ENCODE data around the gene SULT1C4. TPM values are rescaled to one million over a fixed set of nuclear protein-coding genes. Genes with fewer than 3 reads are reported as not detected.

The SULT1C4 gene
- total RNA-seq, 1 donor: not detected

GRCh38 chr2:108346827-108347226 is 30.9 kb upstream of the SULT1C4 start:
- no peaks in the 10 kb centered on the region for H3K9me3 ChIP-seq (ENCODE audit: low read depth, low read length)
- no peaks in the 10 kb centered on the region for H3K79me2 ChIP-seq (ENCODE audit: insufficient read depth, low read length)
- H3K4me1 ChIP-seq (ENCODE audit: insufficient read depth, low read length): no peaks in the 10 kb centered on the region
- H2AFZ ChIP-seq (ENCODE audit: low read length): no peak overlapping the region
- H3K27me3 ChIP-seq (ENCODE audit: insufficient read depth, low read length): no peaks in the 10 kb centered on the region
- DNase-seq (ENCODE audit: insufficient read length, low spot score, missing footprints): no peak
- no peak for TF ChIP-seq CTCF (IDR thresholded peaks at IDR 0.05; ENCODE audit: extremely low read depth, low read depth, low read length)
- no peak overlapping the region for H3K4me2 ChIP-seq (ENCODE audit: insufficient read depth, low read length)
- no peak overlapping the region for H3K4me3 ChIP-seq (ENCODE audit: insufficient read depth, low read length)
- no peak overlapping the region for H3K27ac ChIP-seq (ENCODE audit: low read depth, low read length)
- H4K20me1 ChIP-seq (ENCODE audit: insufficient read depth, low read length): no peaks in the 10 kb centered on the region
- H3K36me3 ChIP-seq (ENCODE audit: insufficient read depth, low read length): no peaks in the 10 kb centered on the region

GRCh38 chr2:108347786-108348185 is 30.0 kb upstream of the SULT1C4 start:
- Histone ChIP-seq H3K27ac (ENCODE audit: low read depth, low read length) (no peak overlapping the region), H2AFZ (ENCODE audit: low read length) (no peak overlapping the region), H3K4me1 (ENCODE audit: insufficient read depth, low read length) (no peaks in the 10 kb centered on the region), H3K4me2 (ENCODE audit: insufficient read depth, low read length) (no peak overlapping the region), H4K20me1 (ENCODE audit: insufficient read depth, low read length) (no peaks in the 10 kb centered on the region), H3K27me3 (ENCODE audit: insufficient read depth, low read length) (no peaks in the 10 kb centered on the region), H3K4me3 (ENCODE audit: insufficient read depth, low read length) (no peak overlapping the region), H3K79me2 (ENCODE audit: insufficient read depth, low read length) (no peaks in the 10 kb centered on the region), H3K9me3 (ENCODE audit: low read depth, low read length) (no peaks in the 10 kb centered on the region), H3K36me3 (ENCODE audit: insufficient read depth, low read length) (no peaks in the 10 kb centered on the region)
- no peak for DNase-seq (ENCODE audit: insufficient read length, low spot score, missing footprints)
- no peak for TF ChIP-seq CTCF (IDR thresholded peaks at IDR 0.05; ENCODE audit: extremely low read depth, low read depth, low read length)

GRCh38 chr2:108348816-108349570 is 28.8 kb upstream of the SULT1C4 start:
- H3K27ac ChIP-seq (ENCODE audit: low read depth, low read length): no peak overlapping the region
- no peak overlapping the region for H3K4me3 ChIP-seq (ENCODE audit: insufficient read depth, low read length)
- H3K27me3 ChIP-seq (ENCODE audit: insufficient read depth, low read length): no peaks in the 10 kb centered on the region
- no peaks in the 10 kb centered on the region for H3K9me3 ChIP-seq (ENCODE audit: low read depth, low read length)
- no peaks in the 10 kb centered on the region for H4K20me1 ChIP-seq (ENCODE audit: insufficient read depth, low read length)
- no peak for DNase-seq (ENCODE audit: insufficient read length, low spot score, missing footprints)
- H3K4me1 ChIP-seq (ENCODE audit: insufficient read depth, low read length): no peaks in the 10 kb centered on the region
- H2AFZ ChIP-seq (ENCODE audit: low read length): no peak overlapping the region
- no peaks in the 10 kb centered on the region for H3K79me2 ChIP-seq (ENCODE audit: insufficient read depth, low read length)
- no peak for TF ChIP-seq CTCF (IDR thresholded peaks at IDR 0.05; ENCODE audit: extremely low read depth, low read depth, low read length)
- no peaks in the 10 kb centered on the region for H3K36me3 ChIP-seq (ENCODE audit: insufficient read depth, low read length)
- no peak overlapping the region for H3K4me2 ChIP-seq (ENCODE audit: insufficient read depth, low read length)

- no peak for TF ChIP-seq CTCF (IDR thresholded peaks at IDR 0.05; ENCODE audit: extremely low read depth, low read depth, low read length)
Measured at GRCh38 chr2:108349571-108349928, 28.2 kb upstream of the SULT1C4 start.

More at GRCh38 chr2:108349571-108349928, 28.2 kb upstream of the SULT1C4 start:
- Histone ChIP-seq H2AFZ (ENCODE audit: low read length) (no peak overlapping the region), H3K36me3 (ENCODE audit: insufficient read depth, low read length) (no peaks in the 10 kb centered on the region), H4K20me1 (ENCODE audit: insufficient read depth, low read length) (no peaks in the 10 kb centered on the region), H3K79me2 (ENCODE audit: insufficient read depth, low read length) (no peaks in the 10 kb centered on the region), H3K27me3 (ENCODE audit: insufficient read depth, low read length) (no peaks in the 10 kb centered on the region), H3K9me3 (ENCODE audit: low read depth, low read length) (no peaks in the 10 kb centered on the region), H3K4me1 (ENCODE audit: insufficient read depth, low read length) (no peaks in the 10 kb centered on the region), H3K4me3 (ENCODE audit: insufficient read depth, low read length) (no peak overlapping the region), H3K4me2 (ENCODE audit: insufficient read depth, low read length) (no peak overlapping the region), H3K27ac (ENCODE audit: low read depth, low read length) (no peak overlapping the region)
- no peak for DNase-seq (ENCODE audit: insufficient read length, low spot score, missing footprints)

Data from osteoblast (primary cell).